Omental fat pad (tissue), 4 donors: Measurements from ENCODE around the gene RIPK4. TPM values are rescaled to one million over a fixed set of nuclear protein-coding genes. Genes with fewer than 3 reads are reported as not detected.
"Not testable (repeated sequence)": the region's sequence is repeated elsewhere in the genome, so short reads cannot be mapped to it uniquely, and the experiment has no call there.

Source experiments
- ATAC-seq: fragments of 150-250 bp; one replicate; pipeline ENCODE4 v1.9.1; 2016; ENCODE audit warnings: mild to moderate bottlenecking, moderate library complexity; ENCODE audit not compliant: low FRiP score
- DNase-seq: peaks from one replicate; pipeline ENCODE4 v3.0.0-alpha.2; 2019; ENCODE audit warnings: low spot score
- CTCF ChIP-seq, 3 donors: fragments of 450-650 bp; IDR thresholded peaks; one replicate each; pipeline ENCODE4 v1.5.1; 2016 to 2017; ENCODE audit warnings: antibody characterized with exemption in 3 of 3, mild to moderate bottlenecking in 3 of 3, moderate library complexity in 2 of 3
- total RNA-seq, 4 donors: library from RNA; depleted of rRNA; stranded (reverse); fragments of >200 nt; gene quantifications; one replicate each; pipeline ENCODE4 v1.1.0, GENCODE V29; 2016

Gene RIPK4
- total RNA-seq, 4 donors from 2014 or later: 2.5 to 17.7 (median 4.9) TPM; not detected in 1

- DNase-seq (no peak), ATAC-seq (no peak)
- no peak for TF ChIP-seq CTCF (IDR thresholded peaks at IDR 0.05)
These were observed 37.0 kb downstream of the RIPK4 start for GRCh38 chr21:41729701-41730366.

GRCh38 chr21:41727784-41728763 lies 38.8 kb downstream of the RIPK4 start:
- ATAC-seq: no peak
- no peak for TF ChIP-seq CTCF (IDR thresholded peaks at IDR 0.05)
- DNase-seq: no peak

- TF ChIP-seq CTCF (IDR thresholded peaks at IDR 0.05): no peak
- ATAC-seq: no peak
- no peak for DNase-seq
These were observed 39.7 kb downstream of the RIPK4 start for GRCh38 chr21:41726970-41727783.

GRCh38 chr21:41726630-41726969 lies 40.3 kb downstream of the RIPK4 start:
- no peak for ATAC-seq
- DNase-seq: no peak
- no peak for TF ChIP-seq CTCF (IDR thresholded peaks at IDR 0.05)

DNA sequence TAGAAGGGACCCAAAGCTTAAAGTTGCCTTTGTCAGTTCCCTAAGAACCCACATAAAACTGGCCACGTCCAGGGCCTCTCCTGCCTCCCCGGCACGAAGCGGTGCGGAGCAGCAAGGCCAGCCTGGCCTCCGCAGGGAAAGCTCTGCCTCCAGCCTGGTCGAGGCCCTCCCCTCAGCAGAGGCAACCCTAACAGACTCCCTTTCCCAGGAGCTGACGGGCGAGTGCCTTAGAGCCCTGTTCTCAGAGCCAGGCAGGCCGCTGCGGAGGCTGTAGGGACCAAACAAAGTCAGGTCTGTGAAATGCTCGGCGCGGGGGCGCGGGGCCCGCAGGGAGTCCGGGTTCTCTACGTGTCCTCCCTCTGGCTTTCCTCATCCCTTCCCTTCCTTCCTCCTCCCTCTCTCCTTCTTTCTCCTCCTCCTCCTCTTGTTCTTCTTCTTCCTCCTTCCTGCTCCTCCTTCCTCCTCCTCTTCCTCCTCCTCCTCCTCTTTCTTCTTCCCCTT lies 40.7 kb downstream of the RIPK4 start:
- no peak for TF ChIP-seq CTCF (IDR thresholded peaks at IDR 0.05)
- no peak for ATAC-seq
- no peak for DNase-seq

DNA sequence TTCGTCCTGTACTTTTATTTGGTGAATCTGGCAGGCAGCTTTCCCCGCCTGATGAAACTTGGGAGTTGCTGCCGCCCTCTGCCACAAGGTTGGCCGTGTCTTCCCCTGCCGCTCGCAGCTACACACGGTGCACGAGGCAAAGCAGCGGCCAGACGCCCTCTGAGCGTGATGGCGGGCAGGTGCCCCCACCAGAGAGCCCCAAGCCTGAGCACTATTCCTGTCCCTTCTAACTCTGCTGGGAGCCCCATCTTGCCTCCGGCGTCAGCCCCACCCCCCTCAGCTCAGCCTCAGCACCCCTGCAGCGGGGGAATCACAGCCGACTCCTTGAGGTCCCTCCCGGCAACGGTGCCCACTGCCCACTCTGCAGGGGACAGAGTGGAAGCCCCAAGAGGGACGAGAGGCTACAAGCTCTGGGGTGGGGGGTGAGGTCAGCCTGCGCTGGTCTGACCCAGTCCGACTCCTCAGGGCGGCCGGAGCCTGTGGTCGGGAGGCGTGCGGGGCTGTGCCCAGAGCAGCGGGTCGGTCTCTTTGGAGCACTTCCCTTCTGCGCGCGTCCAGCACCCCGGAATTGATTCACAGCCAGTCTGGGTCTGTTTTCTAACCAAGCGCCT lies 41.3 kb downstream of the RIPK4 start:
- DNase-seq (no peak), ATAC-seq (no peak)
- TF ChIP-seq CTCF (IDR thresholded peaks at IDR 0.05): no peak

GRCh38 chr21:41723835-41724234 lies 43.0 kb downstream of the RIPK4 start:
- not testable (repeated sequence) for DNase-seq, ATAC-seq
